Mesendoderm (in vitro differentiated cells): Measurements from ENCODE around the gene MLLT3.
A peak's percentile ranks its signal among the peaks of the same experiment; 100 is the strongest.

Experiments used
- DNase-seq: peaks from one replicate; pipeline ENCODE4 v3.0.0; 2013
- H2AK5ac ChIP-seq: 2 replicates; pipeline ENCODE4 v1.6.1; 2013; ENCODE audit warnings: low read length, inconsistent platforms
- H2BK120ac ChIP-seq: 2 replicates; pipeline ENCODE4 v1.6.1; 2013; ENCODE audit warnings: low read depth, mild to moderate bottlenecking, low read length, moderate library complexity, mixed read lengths
- H2BK15ac ChIP-seq: replicated peaks from 2 replicates; pipeline ENCODE4 v1.6.1; 2013; ENCODE audit warnings: low read depth, mild to moderate bottlenecking, moderate library complexity
- H2BK5ac ChIP-seq: 2 replicates; pipeline ENCODE4 v1.6.1; 2013; ENCODE audit warnings: low read length, inconsistent platforms
- H3K18ac ChIP-seq: 2 replicates; pipeline ENCODE4 v1.6.1; 2013; ENCODE audit warnings: mild to moderate bottlenecking, low read length, mixed read lengths
- H3K23ac ChIP-seq: one replicate; pipeline ENCODE4 v1.6.1; 2013; ENCODE audit warnings: low read length
- H3K27ac ChIP-seq: 2 replicates; pipeline ENCODE4 v1.5.1; 2013; ENCODE audit warnings: low read depth, mild to moderate bottlenecking, inconsistent platforms, low read length, moderate library complexity
- H3K27me3 ChIP-seq: 2 replicates; pipeline ENCODE4 v1.6.1; 2013; ENCODE audit warnings: low read length, control low read depth, mild to moderate bottlenecking, inconsistent platforms; ENCODE audit not compliant: insufficient read depth, poor library complexity
- H3K36me3 ChIP-seq: 2 replicates; pipeline ENCODE4 v1.6.1; 2013; ENCODE audit warnings: low read length, inconsistent platforms; ENCODE audit not compliant: control insufficient read depth, insufficient read depth
- H3K4ac ChIP-seq: one replicate; pipeline ENCODE4 v1.6.1; 2013; ENCODE audit warnings: low read depth, mild to moderate bottlenecking, low read length, moderate library complexity
- H3K4me1 ChIP-seq: 2 replicates; pipeline ENCODE4 v1.6.1; 2013; ENCODE audit warnings: low read depth, low read length, inconsistent platforms; ENCODE audit not compliant: control insufficient read depth
- H3K4me2 ChIP-seq: 2 replicates; pipeline ENCODE4 v1.6.1; 2013; ENCODE audit warnings: low read length
- H3K4me3 ChIP-seq: 2 replicates; pipeline ENCODE4 v1.5.1; 2013; ENCODE audit warnings: mild to moderate bottlenecking, low read length
- H3K56ac ChIP-seq: one replicate; pipeline ENCODE4 v1.6.1; 2013; ENCODE audit warnings: low read length
- H3K79me1 ChIP-seq: 2 replicates; pipeline ENCODE4 v1.6.1; 2013; ENCODE audit warnings: low read length, inconsistent platforms
- H3K79me2 ChIP-seq: 2 replicates; pipeline ENCODE4 v1.6.1; 2013; ENCODE audit warnings: mild to moderate bottlenecking, low read length; ENCODE audit not compliant: control insufficient read depth, insufficient read depth
- H3K9ac ChIP-seq: 2 replicates; pipeline ENCODE4 v1.6.1; 2013; ENCODE audit warnings: low read length, inconsistent platforms
- H4K5ac ChIP-seq: one replicate; pipeline ENCODE4 v1.6.1; 2013; ENCODE audit warnings: low read length
- H4K8ac ChIP-seq: one replicate; pipeline ENCODE4 v1.6.1; 2013; ENCODE audit warnings: low read depth, mild to moderate bottlenecking, control low read depth, low read length, moderate library complexity
- WGBS: extraction: QIAGEN DNeasy Blood & Tissue Kit; methylation state at CpG from one replicate; pipeline ENCODE4 v1.1.7; 2013; ENCODE audit warnings: low lambda C conversion rate, missing lambda C conversion rate; ENCODE audit not compliant: insufficient coverage; ENCODE audit errors: extremely low coverage; 5-methylcytosine and 5-hydroxymethylcytosine counted together

MLLT3 gene

GRCh38 chr9:20526500-20527319 lies 95.6 kb downstream of the MLLT3 start:
- no peaks in the 10 kb centered on the region for H3K36me3 ChIP-seq
- H3K23ac ChIP-seq, result no peak overlapping the region
- no peaks in the 10 kb centered on the region for H3K27me3 ChIP-seq
- H2BK5ac ChIP-seq, result no peak overlapping the region
- no peak overlapping the region for H2AK5ac ChIP-seq
- no CpG with 5 or more reads among the region's 1 CpG for WGBS
- H3K4me3 ChIP-seq, result no peak overlapping the region
- H3K4ac ChIP-seq, result no peak overlapping the region
- no peak overlapping the region for H3K56ac ChIP-seq
- H4K8ac ChIP-seq, result no peak overlapping the region
- H2BK15ac ChIP-seq, result no peak overlapping the region
- H3K18ac ChIP-seq, result no peak overlapping the region
- H3K79me2 ChIP-seq, result no peaks in the 10 kb centered on the region
- peak; percentile 68 for DNase-seq
- no peak overlapping the region for H3K27ac ChIP-seq
- no peak overlapping the region for H4K5ac ChIP-seq
- no peaks in the 10 kb centered on the region for H3K4me1 ChIP-seq
- H3K79me1 ChIP-seq, result no peaks in the 10 kb centered on the region
- H3K9ac ChIP-seq, result no peak overlapping the region
- no peak overlapping the region for H2BK120ac ChIP-seq
- no peak overlapping the region for H3K4me2 ChIP-seq

GRCh38 chr9:20524776-20525175 lies 97.5 kb downstream of the MLLT3 start:
- H4K8ac ChIP-seq, result no peak overlapping the region
- H2BK120ac ChIP-seq, result no peak overlapping the region
- H2BK5ac ChIP-seq, result no peak overlapping the region
- no peak overlapping the region for H3K18ac ChIP-seq
- H3K23ac ChIP-seq, result no peak overlapping the region
- no peaks in the 10 kb centered on the region for H3K27me3 ChIP-seq
- WGBS, result no CpG with 5 or more reads among the region's 2 CpGs
- peak; percentile 67 for DNase-seq
- no peak overlapping the region for H3K56ac ChIP-seq
- H3K79me2 ChIP-seq, result no peaks in the 10 kb centered on the region
- H4K5ac ChIP-seq, result no peak overlapping the region
- H3K79me1 ChIP-seq, result no peaks in the 10 kb centered on the region
- no peak overlapping the region for H3K27ac ChIP-seq
- H3K9ac ChIP-seq, result no peak overlapping the region
- no peak overlapping the region for H3K4me2 ChIP-seq
- no peak overlapping the region for H3K4me3 ChIP-seq
- no peak overlapping the region for H2AK5ac ChIP-seq
- H2BK15ac ChIP-seq, result no peak overlapping the region
- no peaks in the 10 kb centered on the region for H3K36me3 ChIP-seq
- no peak overlapping the region for H3K4ac ChIP-seq
- H3K4me1 ChIP-seq, result no peaks in the 10 kb centered on the region

GRCh38 chr9:20518737-20519136 lies 103.6 kb downstream of the MLLT3 start:
- Histone ChIP-seq H2AK5ac (no peak overlapping the region), H3K23ac (no peak overlapping the region), H2BK120ac (no peak overlapping the region), H4K8ac (no peak overlapping the region), H2BK5ac (no peak overlapping the region), H3K4me2 (no peak overlapping the region), H2BK15ac (no peak overlapping the region), H3K56ac (no peak overlapping the region), H3K4ac (no peak overlapping the region), H3K79me1 (no peaks in the 10 kb centered on the region), H3K9ac (no peak overlapping the region), H3K4me1 (no peaks in the 10 kb centered on the region), H4K5ac (no peak overlapping the region), H3K18ac (no peak overlapping the region), H3K79me2 (no peaks in the 10 kb centered on the region), H3K4me3 (no peak overlapping the region), H3K27me3 (no peaks in the 10 kb centered on the region), H3K27ac (no peak overlapping the region), H3K36me3 (no peaks in the 10 kb centered on the region)
- WGBS, result no CpG with 5 or more reads among the region's 1 CpG
- no peak for DNase-seq

GRCh38 chr9:20513126-20513913 lies 109.0 kb downstream of the MLLT3 start:
- H2AK5ac ChIP-seq, result no peak overlapping the region
- H3K9ac ChIP-seq, result no peak overlapping the region
- no peak overlapping the region for H3K4me2 ChIP-seq
- WGBS, result no CpG with 5 or more reads among the region's 11 CpGs
- no peaks in the 10 kb centered on the region for H3K79me2 ChIP-seq
- H3K4ac ChIP-seq, result no peak overlapping the region
- no peak overlapping the region for H3K27ac ChIP-seq
- no peak overlapping the region for H2BK120ac ChIP-seq
- DNase-seq, result no peak
- no peak overlapping the region for H4K5ac ChIP-seq
- H3K18ac ChIP-seq, result no peak overlapping the region
- no peaks in the 10 kb centered on the region for H3K27me3 ChIP-seq
- H3K4me1 ChIP-seq, result no peaks in the 10 kb centered on the region
- no peak overlapping the region for H4K8ac ChIP-seq
- H2BK5ac ChIP-seq, result no peak overlapping the region
- H3K36me3 ChIP-seq, result no peaks in the 10 kb centered on the region
- H3K56ac ChIP-seq, result no peak overlapping the region
- H3K4me3 ChIP-seq, result no peak overlapping the region
- H3K23ac ChIP-seq, result no peak overlapping the region
- H3K79me1 ChIP-seq, result no peaks in the 10 kb centered on the region
- no peak overlapping the region for H2BK15ac ChIP-seq

- H2AK5ac ChIP-seq, result no peak overlapping the region
- H3K56ac ChIP-seq, result no peak overlapping the region
- H2BK5ac ChIP-seq, result no peak overlapping the region
- H3K79me1 ChIP-seq, result no peaks in the 10 kb centered on the region
- no peak overlapping the region for H3K9ac ChIP-seq
- H3K4me2 ChIP-seq, result no peak overlapping the region
- no peak overlapping the region for H4K8ac ChIP-seq
- no peak overlapping the region for H3K18ac ChIP-seq
- no peaks in the 10 kb centered on the region for H3K27me3 ChIP-seq
- DNase-seq, result no peak
- H3K36me3 ChIP-seq, result no peaks in the 10 kb centered on the region
- H3K23ac ChIP-seq, result no peak overlapping the region
- WGBS, result no CpG with 5 or more reads among the region's 2 CpGs
- no peak overlapping the region for H3K4me3 ChIP-seq
- H3K79me2 ChIP-seq, result no peaks in the 10 kb centered on the region
- no peak overlapping the region for H2BK15ac ChIP-seq
- H3K4ac ChIP-seq, result no peak overlapping the region
- no peak overlapping the region for H3K27ac ChIP-seq
- H4K5ac ChIP-seq, result no peak overlapping the region
- no peaks in the 10 kb centered on the region for H3K4me1 ChIP-seq
- H2BK120ac ChIP-seq, result no peak overlapping the region
Observed at GRCh38 chr9:20512636-20513035, 109.7 kb downstream of the MLLT3 start.
